GM12874 (cell line): ENCODE measurements around the gene TEX38.

Experiments used
- TF ChIP-seq, protein P1 (sequence below): IDR thresholded peaks from 2 replicates; pipeline ENCODE4 v1.5.1; 2011; ENCODE audit warnings: low read depth, mild to moderate bottlenecking, control low read depth, low read length, moderate library complexity; ENCODE audit not compliant: insufficient read depth

The TEX38 gene

GRCh38 chr1:46691997-46692790, 20.5 kb downstream of the TEX38 start:
- TF ChIP-seq, protein P1, sequence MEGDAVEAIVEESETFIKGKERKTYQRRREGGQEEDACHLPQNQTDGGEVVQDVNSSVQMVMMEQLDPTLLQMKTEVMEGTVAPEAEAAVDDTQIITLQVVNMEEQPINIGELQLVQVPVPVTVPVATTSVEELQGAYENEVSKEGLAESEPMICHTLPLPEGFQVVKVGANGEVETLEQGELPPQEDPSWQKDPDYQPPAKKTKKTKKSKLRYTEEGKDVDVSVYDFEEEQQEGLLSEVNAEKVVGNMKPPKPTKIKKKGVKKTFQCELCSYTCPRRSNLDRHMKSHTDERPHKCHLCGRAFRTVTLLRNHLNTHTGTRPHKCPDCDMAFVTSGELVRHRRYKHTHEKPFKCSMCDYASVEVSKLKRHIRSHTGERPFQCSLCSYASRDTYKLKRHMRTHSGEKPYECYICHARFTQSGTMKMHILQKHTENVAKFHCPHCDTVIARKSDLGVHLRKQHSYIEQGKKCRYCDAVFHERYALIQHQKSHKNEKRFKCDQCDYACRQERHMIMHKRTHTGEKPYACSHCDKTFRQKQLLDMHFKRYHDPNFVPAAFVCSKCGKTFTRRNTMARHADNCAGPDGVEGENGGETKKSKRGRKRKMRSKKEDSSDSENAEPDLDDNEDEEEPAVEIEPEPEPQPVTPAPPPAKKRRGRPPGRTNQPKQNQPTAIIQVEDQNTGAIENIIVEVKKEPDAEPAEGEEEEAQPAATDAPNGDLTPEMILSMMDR, result no peak

GRCh38 chr1:46692811-46693770, 21.4 kb downstream of the TEX38 start:
- TF ChIP-seq, protein P1, result no peak

DNA sequence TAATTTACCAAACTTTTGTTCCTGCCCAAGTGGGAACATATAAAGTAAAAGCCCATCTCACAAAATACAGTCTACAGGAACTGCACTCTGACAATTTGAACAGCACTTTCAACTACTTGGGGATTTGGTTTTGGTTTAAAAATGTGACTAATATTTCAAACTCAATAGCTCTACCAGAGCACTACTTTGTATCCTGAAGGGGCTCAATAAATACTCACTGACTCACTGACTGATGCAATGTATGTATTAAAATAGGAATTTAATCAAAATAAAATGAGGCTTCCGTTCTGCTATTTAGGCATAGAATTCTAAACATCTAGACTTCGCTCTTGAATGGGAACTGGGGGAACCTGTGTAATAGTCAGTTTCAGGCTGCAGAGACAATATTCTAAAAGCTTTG, 25.4 kb downstream of the TEX38 start:
- TF ChIP-seq, protein P1, result no peak

DNA sequence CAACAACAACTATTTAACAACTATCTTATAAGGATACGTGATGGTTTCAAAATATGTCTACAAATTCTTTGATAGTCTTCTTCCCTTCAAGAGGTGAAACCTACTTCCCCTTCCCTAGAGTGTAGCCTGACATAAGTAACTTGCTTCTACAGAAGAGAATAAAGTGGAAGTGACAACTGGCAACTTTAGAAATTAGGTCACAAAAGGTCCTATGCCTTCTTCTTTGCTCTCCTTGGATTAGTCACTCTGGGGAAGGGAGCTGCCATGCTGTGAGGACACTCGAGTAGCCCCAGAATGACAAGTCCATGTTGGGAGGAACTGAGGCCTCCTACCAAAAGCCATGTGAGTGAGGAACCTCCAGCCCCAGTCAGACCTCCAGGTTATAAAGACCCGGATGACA, 28.0 kb downstream of the TEX38 start:
- TF ChIP-seq, protein P1, result no peak

GRCh38 chr1:46703927-46704641, 32.4 kb downstream of the TEX38 start:
- TF ChIP-seq, protein P1, result no peak

- TF ChIP-seq, protein P1, result no peak
These were observed 33.8 kb downstream of the TEX38 start for GRCh38 chr1:46705408-46705807.

DNA sequence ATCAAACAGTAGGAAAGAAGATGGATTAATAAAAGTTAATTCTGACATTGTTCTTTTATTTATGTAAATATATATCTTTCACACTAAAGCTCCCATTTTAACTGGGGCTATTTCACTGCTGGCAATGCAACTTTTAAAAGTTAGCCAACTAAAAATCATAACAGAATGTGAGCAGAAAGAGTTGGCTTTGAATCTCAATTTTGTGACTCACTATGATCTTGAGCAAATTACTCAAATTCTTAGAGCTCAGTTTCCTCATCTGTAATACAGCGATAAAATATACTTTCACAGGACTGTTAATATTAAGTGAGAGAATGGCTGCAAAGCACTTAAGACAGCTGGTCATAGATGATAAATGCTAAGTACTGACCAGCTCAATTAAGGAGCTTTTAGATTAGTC, 36.5 kb downstream of the TEX38 start:
- TF ChIP-seq, protein P1, result no peak
